Heart right ventricle (tissue), 16 donors: Measurements from ENCODE around the gene GPX8. TPM values are rescaled to one million over a fixed set of nuclear protein-coding genes. Genes with fewer than 3 reads are reported as not detected.

Experiments used
- ATAC-seq, 8 donors: fragments of 200-7000 bp; cut with Tn5 transposase; one replicate each; pipeline ENCODE4 v1.9.1; 2020; ENCODE audit warnings: mild to moderate bottlenecking in 8 of 8, moderate library complexity in 8 of 8, moderate number of reproducible peaks in 1 of 8
- DNase-seq, 2 donors: peaks; one replicate each; pipeline ENCODE4 v3.0.0-alpha.2; 2020
- H3K27ac ChIP-seq, 10 donors: fragments of 200-600 bp; sonication (generic) in 2 of 10; one replicate each; pipeline versions ENCODE4 v1.5.0 to v1.8.0; 2020 to 2022; ENCODE audit warnings: mild to moderate bottlenecking in 3 of 10
- H3K27me3 ChIP-seq, 7 donors: fragments of 200-600 bp; one replicate each; pipeline ENCODE4 v1.8.0; 2021 to 2022; ENCODE audit warnings: mild to moderate bottlenecking in 2 of 7
- H3K36me3 ChIP-seq, 9 donors: fragments of 200-600 bp; sonication (generic) in 1 of 9; one replicate each; pipeline versions ENCODE4 v1.5.0 to v1.8.0; 2020 to 2022; ENCODE audit warnings: mild to moderate bottlenecking in 2 of 9
- H3K4me1 ChIP-seq, 9 donors: fragments of 200-600 bp; sonication (generic) in 1 of 9; one replicate each; pipeline versions ENCODE4 v1.5.0 to v1.8.0; 2020 to 2022; ENCODE audit warnings: mild to moderate bottlenecking in 4 of 9
- H3K4me3 ChIP-seq, 10 donors: fragments of 200-600 bp; sonication (generic) in 2 of 10; one replicate each; pipeline versions ENCODE4 v1.5.0 to v1.8.0; 2020 to 2022; ENCODE audit warnings: mild to moderate bottlenecking in 7 of 10, moderate library complexity in 2 of 10
- H3K9me3 ChIP-seq, 11 donors: fragments of 200-600 bp in 10 of 11; sonication (generic) in 2 of 11; one replicate each; pipeline versions ENCODE4 v1.5.0 to v1.8.0; 2013 to 2022; ENCODE audit warnings: mild to moderate bottlenecking in 2 of 11, control low read depth in 1 of 11, moderate library complexity in 1 of 11
- WGBS, 2 donors: extraction: QIAGEN DNeasy Blood & Tissue Kit; methylation state at CpG; one replicate each; pipeline ENCODE4 v1.1.7; 2013; ENCODE audit warnings: inconsistent platforms in 1 of 2; 5-methylcytosine and 5-hydroxymethylcytosine counted together
- intact Hi-C, 10 donors: fragments of 100-400 bp; cut with DNase I; formaldehyde crosslinking; loops; one replicate each; pipeline versions ENCODE4 v1.11.1 to v1.14.2; 2022
- polyA plus RNA-seq, 2 donors: library from polyadenylated mRNA; stranded (reverse); fragments of 200-250 nt; gene quantifications; one replicate each; pipeline ENCODE4 v1.2.3, GENCODE V29; 2013
- total RNA-seq, 10 donors: library from RNA; stranded (reverse); fragmentation: NEBNext Ultra II Directional in 3 of 10; extraction: Animal tissue kit (Norgen Biotek cat#: 25700) in 3 of 10; gene quantifications; one replicate each; pipeline versions ENCODE4 v1.2.1 to v1.2.4, GENCODE V29; 2021 to 2023
- TF ChIP-seq, protein P1 (sequence below), 9 donors: fragments of 200-600 bp; sonication (generic) in 2 of 9; IDR thresholded peaks; one replicate each; pipeline versions ENCODE4 v1.5.0 to v1.8.0; 2021 to 2022; ENCODE audit warnings: antibody characterized with exemption in 9 of 9, mild to moderate bottlenecking in 5 of 9, moderate library complexity in 1 of 9
- donor health status: Arrhythmogenic right ventricular cardiomyopathy.
- donor health status: ischemic (EF 13 %, LVEDD 7.1; RV severe dilation, severe dysfunction).
- donor health status: healthy with polysubstance abuse.
- donor health status: DM: no; HTN: yes; CAD: no.
- donor health status: DM: no; HTN: no; CAD: no.
- donor health status: ischemic (EF 25% LVEDD 6.9; RV normal size, moderate dysfunction).
- donor health status: ischemic (EF 25% LVEDD 5.7; RV mildly dilated, moderate dysfunction).
- donor health status: healthy.
- donor health status: DM: yes; HTN: yes; CAD: no.
- donor health status: Ischemic cardiomyopathy.
- donor health status: ischemic (EF 35%, LVEDD 5.7; RV mildly dilated, moderate dysfunction).
- donor health status: nonischemic (EF 11% LVEDD 7.7; RV severe dilation, severe dysfunction).
- donor health status: DM: yes; HTN: yes; CAD: no.
- donor health status: PGD.
- donor health status: ischemic (EF 29% LVEDD 5.4; RV normal size, mild dysfunction).
- donor health status: nonischemic (EF 23%, LVEDD 6.1; RV moderate dilation, normal function).

Gene GPX8
- total and polyA plus RNA-seq, 12 donors = 3.0 to 13.5 (median 6.0) TPM

DNA sequence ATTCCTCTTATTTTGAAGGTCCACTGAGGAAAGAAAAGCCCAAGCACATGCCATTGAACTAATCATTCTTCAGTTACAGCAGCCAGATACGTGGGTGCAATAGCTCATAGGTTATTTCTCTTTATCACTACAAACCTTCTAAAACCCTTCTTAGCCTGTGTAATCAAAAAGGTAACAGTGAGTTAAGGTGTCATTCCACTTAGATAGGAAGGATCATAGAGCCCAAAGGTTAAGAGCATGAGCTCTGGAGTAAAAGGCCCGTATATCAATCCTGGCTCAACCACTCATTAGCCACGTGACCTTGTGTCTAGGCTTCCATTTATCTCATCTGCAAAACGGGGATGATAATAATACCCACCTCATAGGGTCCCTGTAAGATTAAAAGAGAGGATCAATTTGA lies 2.7 kb downstream of the GPX8 start:
- Histone ChIP-seq H3K27me3 (peaks cover 0 to 24% (median 0%) of the 10 kb centered on the region in 7 donors), H3K4me1 (peaks cover 0 to 14% (median 5%) of the 10 kb centered on the region in 9 donors), H3K27ac (no peak overlapping the region), H3K36me3 (peaks cover 0 to 26% (median 0%) of the 10 kb centered on the region in 9 donors), H3K4me3 (no peak overlapping the region), H3K9me3 (no peaks in the 10 kb centered on the region)
- intact Hi-C loops = no loop called here
- 73 to 75% methylated on average over 4 of the region's 4 CpGs for WGBS, 2 donors
- DNase-seq (no peak), ATAC-seq (no peak)
- TF ChIP-seq, protein P1, sequence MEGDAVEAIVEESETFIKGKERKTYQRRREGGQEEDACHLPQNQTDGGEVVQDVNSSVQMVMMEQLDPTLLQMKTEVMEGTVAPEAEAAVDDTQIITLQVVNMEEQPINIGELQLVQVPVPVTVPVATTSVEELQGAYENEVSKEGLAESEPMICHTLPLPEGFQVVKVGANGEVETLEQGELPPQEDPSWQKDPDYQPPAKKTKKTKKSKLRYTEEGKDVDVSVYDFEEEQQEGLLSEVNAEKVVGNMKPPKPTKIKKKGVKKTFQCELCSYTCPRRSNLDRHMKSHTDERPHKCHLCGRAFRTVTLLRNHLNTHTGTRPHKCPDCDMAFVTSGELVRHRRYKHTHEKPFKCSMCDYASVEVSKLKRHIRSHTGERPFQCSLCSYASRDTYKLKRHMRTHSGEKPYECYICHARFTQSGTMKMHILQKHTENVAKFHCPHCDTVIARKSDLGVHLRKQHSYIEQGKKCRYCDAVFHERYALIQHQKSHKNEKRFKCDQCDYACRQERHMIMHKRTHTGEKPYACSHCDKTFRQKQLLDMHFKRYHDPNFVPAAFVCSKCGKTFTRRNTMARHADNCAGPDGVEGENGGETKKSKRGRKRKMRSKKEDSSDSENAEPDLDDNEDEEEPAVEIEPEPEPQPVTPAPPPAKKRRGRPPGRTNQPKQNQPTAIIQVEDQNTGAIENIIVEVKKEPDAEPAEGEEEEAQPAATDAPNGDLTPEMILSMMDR (IDR thresholded peaks at IDR 0.05) = no peak

DNA sequence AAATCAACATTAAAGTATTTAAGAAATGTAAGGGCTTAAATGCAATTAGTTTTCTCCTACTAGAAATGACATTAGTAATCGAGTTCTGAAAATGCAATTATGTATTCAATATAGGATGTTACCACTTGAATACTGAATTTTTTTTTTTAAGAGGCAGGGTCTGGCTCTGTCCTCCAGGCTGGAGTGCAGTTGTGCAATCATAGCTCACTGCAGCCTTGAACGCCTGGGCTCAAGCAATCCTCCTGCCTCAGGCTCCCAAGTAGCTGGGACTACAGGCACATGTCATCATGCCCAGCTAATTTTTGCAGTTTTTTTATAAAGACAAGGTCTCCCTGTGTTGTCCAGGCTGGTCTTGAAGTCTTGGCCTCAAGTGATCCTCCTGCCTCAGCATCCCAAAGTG lies 11.5 kb downstream of the GPX8 start:
- Histone ChIP-seq H3K27me3 (peaks cover 0 to 91% (median 47%) of the 10 kb centered on the region in 7 donors), H3K36me3 (peaks cover 0 to 2% (median 0%) of the 10 kb centered on the region in 9 donors), H3K27ac (no peak overlapping the region), H3K9me3 (no peaks in the 10 kb centered on the region), H3K4me3 (no peak overlapping the region), H3K4me1 (peaks cover 12 to 27% (median 24%) of the 10 kb centered on the region in 9 donors)
- WGBS, 2 donors = 32 to 34% methylated on average over 2 of the region's 2 CpGs
- no peak for ATAC-seq
- intact Hi-C loops = loop anchor here in 6 of 10 donors (5.0 to 10.0 kb wide), 5 partner anchors 53 to 533 kb away; partner anchors contain the start of genes MCIDAS (in 2 of the 6) and CCNO (in 1 of the 6)
- TF ChIP-seq, protein P1 (IDR thresholded peaks at IDR 0.05) = no peak
- no peak for DNase-seq

DNA sequence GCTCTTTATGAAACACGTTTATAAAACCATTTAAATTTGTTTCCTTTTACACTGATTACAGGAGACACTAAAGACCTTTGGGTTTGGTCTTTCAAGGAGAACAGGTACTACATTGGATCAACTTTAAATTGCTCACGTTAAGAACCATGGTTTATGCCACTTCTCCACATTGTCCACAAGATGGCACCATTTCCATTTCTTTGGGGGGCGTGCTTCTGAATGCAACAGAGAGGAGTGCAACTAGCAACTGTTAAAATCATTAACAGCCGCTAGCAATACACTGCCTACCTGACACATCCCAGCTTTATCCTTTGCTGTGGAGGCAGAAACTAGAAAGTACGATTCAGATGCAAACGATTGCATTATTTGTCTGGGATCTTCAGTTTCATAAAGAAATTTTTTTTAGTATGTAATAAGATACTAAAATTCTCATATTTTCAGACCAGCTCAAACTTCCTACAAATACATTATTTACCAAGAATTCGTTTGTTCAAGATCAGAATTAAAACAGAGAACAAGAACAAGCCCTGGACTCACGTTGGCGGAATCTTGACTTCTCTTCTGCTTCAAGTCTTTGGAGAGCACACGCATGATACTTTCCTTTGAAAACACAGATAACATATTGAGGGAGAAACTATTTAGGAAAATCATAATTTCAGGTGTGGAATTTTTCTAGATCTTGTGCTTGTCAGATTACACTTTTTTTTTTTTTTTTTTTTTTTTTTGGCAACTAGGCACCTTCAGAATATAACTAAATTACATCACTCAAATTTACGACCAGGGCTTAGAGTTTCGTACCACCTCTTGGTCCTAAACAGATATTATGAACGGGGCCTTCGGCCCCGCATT lies 12.3 kb downstream of the GPX8 start:
- peak overlapping the region in 9 of 10 donors; percentile 34 to 63 (median 53) for H3K4me3 ChIP-seq
- peaks cover 0 to 91% (median 55%) of the 10 kb centered on the region in 7 donors for H3K27me3 ChIP-seq
- TF ChIP-seq, protein P1 (IDR thresholded peaks at IDR 0.05) = peak; percentile 76 to 91 (median 85)
- no peaks in the 10 kb centered on the region for H3K36me3 ChIP-seq
- WGBS, 2 donors = 5 to 6% methylated on average over 15 of the region's 15 CpGs
- DNase-seq = peak in 1 of 2 donors; percentile 52
- no peak overlapping the region for H3K27ac ChIP-seq
- peak; percentile 65 to 94 (median 80) for ATAC-seq
- intact Hi-C loops = loop anchor here in 6 of 10 donors (5.0 to 10.0 kb wide), 5 partner anchors 53 to 533 kb away; partner anchors contain the start of genes MCIDAS (in 2 of the 6) and CCNO (in 1 of the 6)
- H3K9me3 ChIP-seq = no peaks in the 10 kb centered on the region
- H3K4me1 ChIP-seq = peaks cover 12 to 34% (median 28%) of the 10 kb centered on the region in 9 donors

DNA sequence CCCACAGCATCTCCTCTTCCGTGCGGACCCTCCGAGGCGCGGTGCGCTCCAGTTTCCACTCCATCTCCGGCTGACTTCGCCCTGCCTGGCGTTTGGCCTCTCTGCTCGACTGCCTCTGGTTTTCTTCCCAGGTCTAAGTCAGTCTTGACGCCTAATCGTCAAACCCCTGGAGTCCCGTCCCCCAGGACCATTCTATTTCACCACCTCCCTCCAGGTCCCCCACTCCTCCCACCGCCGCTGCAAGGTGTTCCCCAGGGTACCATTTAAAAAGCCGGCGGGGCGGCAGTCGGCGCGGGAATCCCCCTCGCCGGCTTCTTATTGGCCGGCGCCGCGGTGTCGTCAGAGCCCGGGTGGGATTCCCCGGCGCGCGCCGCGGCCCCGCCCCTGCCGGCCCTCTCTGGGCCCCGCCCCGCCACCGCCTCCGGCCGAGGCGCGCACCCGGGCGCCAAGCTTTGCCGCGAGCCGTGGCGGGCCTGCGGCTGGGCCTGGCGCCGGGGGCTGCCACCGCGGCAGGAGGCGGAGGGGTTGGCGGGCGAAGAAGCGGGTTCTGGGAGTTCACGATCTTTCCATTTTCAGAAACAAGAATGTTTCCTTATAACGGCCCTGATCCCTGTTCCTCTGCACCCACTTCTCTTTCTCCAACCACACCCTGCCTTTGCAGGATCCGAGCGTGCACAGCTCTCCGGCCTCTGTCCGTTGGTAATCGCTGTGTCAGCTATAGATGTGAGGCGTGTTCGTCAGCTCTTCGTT lies 13.1 kb downstream of the GPX8 start, which contains the start of gene CDC20B:
Gene CDC20B, minus strand, starts transcription at position 241 of the 750 bp plus-strand sequence. Its CDS starts 177 bp downstream, at position 64.
- no peaks in the 10 kb centered on the region for H3K36me3 ChIP-seq
- DNase-seq (peak; percentile 54 to 76), ATAC-seq (peak; percentile 92 to 96 (median 95))
- WGBS, 2 donors = 1% methylated on average over 67 to 69 of the region's 69 CpGs
- H3K4me1 ChIP-seq = peaks cover 12 to 34% (median 28%) of the 10 kb centered on the region in 9 donors
- peaks cover 0 to 92% (median 63%) of the 10 kb centered on the region in 7 donors for H3K27me3 ChIP-seq
- TF ChIP-seq, protein P1 (IDR thresholded peaks at IDR 0.05) = no peak
- no peaks in the 10 kb centered on the region for H3K9me3 ChIP-seq
- intact Hi-C loops = loop anchor here in 6 of 10 donors (5.0 to 10.0 kb wide), 5 partner anchors 52 to 532 kb away; partner anchors contain the start of genes MCIDAS (in 2 of the 6) and CCNO (in 1 of the 6)
- H3K27ac ChIP-seq = no peak within 1 kb of the TSS
- peak within 1 kb of the TSS; percentile 27 to 63 (median 53) for H3K4me3 ChIP-seq
